Measurements from ENCODE around the gene SPOCK1. TPM values are rescaled to one million over a fixed set of nuclear protein-coding genes. Genes with fewer than 3 reads are reported as not detected.

SPOCK1 gene
- total RNA-seq, 1 donor from 2014 or later: 6.8 TPM

DNA sequence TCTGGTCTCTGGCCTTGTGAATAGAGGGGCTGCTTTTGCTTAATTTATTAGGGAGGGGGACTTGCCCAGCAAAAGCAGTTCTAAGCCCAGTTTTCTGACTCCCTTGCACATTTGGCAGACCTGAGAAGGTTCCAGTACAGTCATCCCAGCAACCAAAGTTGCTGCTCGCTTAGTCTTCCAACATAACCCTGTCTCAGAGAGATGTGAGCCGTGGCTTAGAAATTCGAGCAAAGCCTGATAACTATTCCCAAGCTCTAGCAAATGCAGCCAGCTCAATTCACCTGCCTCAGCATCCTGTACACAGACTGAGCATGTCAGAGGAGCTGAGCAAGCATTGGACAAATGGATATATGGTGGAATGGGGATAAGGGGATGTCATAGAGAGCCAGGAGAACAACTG is 401.9 kb downstream of the SPOCK1 start:
- Histone ChIP-seq H3K36me3 (ENCODE audit: control insufficient read depth, insufficient read depth, low read length) (no peaks in the 10 kb centered on the region), H3K27me3 (ENCODE audit: control insufficient read depth, insufficient read depth, low read length) (no peaks in the 10 kb centered on the region), H3K4me3 (ENCODE audit: low read depth, low read length) (no peak overlapping the region)
- TF ChIP-seq, protein P1, sequence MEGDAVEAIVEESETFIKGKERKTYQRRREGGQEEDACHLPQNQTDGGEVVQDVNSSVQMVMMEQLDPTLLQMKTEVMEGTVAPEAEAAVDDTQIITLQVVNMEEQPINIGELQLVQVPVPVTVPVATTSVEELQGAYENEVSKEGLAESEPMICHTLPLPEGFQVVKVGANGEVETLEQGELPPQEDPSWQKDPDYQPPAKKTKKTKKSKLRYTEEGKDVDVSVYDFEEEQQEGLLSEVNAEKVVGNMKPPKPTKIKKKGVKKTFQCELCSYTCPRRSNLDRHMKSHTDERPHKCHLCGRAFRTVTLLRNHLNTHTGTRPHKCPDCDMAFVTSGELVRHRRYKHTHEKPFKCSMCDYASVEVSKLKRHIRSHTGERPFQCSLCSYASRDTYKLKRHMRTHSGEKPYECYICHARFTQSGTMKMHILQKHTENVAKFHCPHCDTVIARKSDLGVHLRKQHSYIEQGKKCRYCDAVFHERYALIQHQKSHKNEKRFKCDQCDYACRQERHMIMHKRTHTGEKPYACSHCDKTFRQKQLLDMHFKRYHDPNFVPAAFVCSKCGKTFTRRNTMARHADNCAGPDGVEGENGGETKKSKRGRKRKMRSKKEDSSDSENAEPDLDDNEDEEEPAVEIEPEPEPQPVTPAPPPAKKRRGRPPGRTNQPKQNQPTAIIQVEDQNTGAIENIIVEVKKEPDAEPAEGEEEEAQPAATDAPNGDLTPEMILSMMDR (IDR thresholded peaks at IDR 0.05; ENCODE audit: insufficient read depth, low read length, severe bottlenecking): no peak
- FAIRE-seq (peak; percentile 50), DNase-seq (ENCODE audit: low read depth) (no peak)

DNA sequence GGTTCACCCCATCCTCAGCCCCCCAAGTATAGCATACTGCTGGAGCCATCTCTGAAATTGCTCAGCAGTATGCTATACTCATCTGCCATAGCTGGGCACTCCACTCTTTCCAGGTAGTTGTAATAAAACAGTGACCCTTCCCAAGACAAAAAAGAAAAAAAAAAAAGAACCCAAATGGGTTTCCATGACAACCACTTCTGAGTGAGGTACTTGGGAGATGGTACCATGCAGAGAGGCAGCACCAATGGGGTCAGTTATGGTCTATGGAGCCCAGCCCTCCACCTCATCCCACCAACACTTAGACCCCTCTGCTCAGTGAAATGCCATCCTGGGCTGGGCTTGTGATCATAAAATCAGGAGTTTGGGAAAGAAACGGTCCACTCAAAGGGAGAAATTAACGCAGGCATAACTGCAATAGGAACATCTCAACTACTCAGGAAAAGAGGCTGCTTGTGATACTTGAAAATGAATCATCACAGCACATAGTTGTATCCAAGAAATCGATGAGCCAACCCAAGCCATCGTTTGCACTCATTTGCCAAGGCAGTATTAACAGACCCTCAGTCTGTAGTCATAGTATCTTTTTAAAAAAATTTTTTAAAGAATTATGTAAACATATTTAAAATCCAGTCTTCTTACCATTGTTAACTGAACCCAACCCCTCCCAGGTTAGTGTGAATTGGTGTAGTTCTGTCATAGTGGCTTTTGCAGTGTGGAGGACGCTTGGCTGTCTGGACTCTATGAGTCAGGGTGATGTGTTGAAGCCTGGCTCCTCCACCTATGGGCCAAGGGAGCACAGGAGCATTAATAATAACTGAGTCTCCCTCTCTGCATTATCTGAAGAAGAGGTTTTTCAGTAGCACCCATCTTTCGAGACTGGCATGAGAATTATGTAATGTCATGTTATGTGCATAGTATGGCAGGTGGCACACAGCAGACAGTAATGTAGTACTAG is 402.7 kb downstream of the SPOCK1 start:
- FAIRE-seq (no peak), DNase-seq (ENCODE audit: low read depth) (peak; percentile 83)
- TF ChIP-seq, protein P1 (IDR thresholded peaks at IDR 0.05; ENCODE audit: insufficient read depth, low read length, severe bottlenecking): no peak
- Histone ChIP-seq H3K4me3 (ENCODE audit: low read depth, low read length) (no peak overlapping the region), H3K27me3 (ENCODE audit: control insufficient read depth, insufficient read depth, low read length) (no peaks in the 10 kb centered on the region), H3K36me3 (ENCODE audit: control insufficient read depth, insufficient read depth, low read length) (no peaks in the 10 kb centered on the region)

DNA sequence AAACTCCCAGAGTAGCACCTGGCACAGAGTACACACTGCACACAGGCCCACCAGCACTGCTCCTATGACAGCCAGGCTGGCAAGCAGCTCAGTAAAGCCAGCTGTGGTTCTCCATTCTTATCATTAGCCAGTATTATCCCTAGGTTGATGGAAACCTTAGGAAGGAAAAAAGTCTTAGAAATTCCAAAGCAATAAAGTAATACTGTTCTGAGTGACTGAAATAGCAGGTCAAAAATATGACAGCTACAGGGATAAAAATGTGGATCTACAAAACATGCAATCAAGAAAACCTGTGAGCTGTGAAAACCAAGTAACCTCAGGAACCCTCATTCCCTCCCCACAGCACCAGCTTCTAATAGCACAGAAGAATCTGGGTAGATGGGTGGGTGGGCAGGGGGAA is 403.5 kb downstream of the SPOCK1 start:
- Histone ChIP-seq H3K27me3 (ENCODE audit: control insufficient read depth, insufficient read depth, low read length) (no peaks in the 10 kb centered on the region), H3K4me3 (ENCODE audit: low read depth, low read length) (no peak overlapping the region), H3K36me3 (ENCODE audit: control insufficient read depth, insufficient read depth, low read length) (no peaks in the 10 kb centered on the region)
- DNase-seq (ENCODE audit: low read depth) (no peak), FAIRE-seq (no peak)
- TF ChIP-seq, protein P1 (IDR thresholded peaks at IDR 0.05; ENCODE audit: insufficient read depth, low read length, severe bottlenecking): no peak

- no peaks in the 10 kb centered on the region for H3K27me3 ChIP-seq (ENCODE audit: control insufficient read depth, insufficient read depth, low read length)
- TF ChIP-seq, protein P1 (IDR thresholded peaks at IDR 0.05; ENCODE audit: insufficient read depth, low read length, severe bottlenecking): no peak
- H3K36me3 ChIP-seq (ENCODE audit: control insufficient read depth, insufficient read depth, low read length): no peaks in the 10 kb centered on the region
- FAIRE-seq (no peak), DNase-seq (ENCODE audit: low read depth) (no peak)
- H3K4me3 ChIP-seq (ENCODE audit: low read depth, low read length): no peak overlapping the region
Observed at GRCh38 chr5:137092831-137093230, 406.3 kb downstream of the SPOCK1 start.

DNA sequence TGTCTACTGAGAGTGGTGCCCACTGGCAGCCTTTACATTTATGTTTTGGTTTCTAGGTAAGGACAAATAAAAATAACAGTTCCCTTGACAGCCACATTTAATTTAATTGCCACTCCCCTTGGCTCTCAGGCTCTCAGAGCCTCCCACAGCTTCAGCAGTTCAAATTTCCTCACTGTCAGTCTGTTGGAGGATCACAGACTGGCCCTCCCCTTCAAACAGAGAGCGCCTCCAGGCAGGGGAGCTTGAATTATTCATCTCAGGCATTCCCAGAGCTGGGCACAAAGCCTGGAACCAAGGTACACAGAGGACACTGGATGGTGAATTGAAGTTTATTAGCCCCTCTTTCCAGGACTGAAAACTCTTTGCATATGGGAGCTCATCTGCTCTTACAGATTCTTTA is 407.7 kb downstream of the SPOCK1 start:
- peak; percentile 43 for DNase-seq (ENCODE audit: low read depth)

More for the DNA sequence above, 407.7 kb downstream of the SPOCK1 start:
- H3K36me3 ChIP-seq (ENCODE audit: control insufficient read depth, insufficient read depth, low read length): no peaks in the 10 kb centered on the region
- TF ChIP-seq, protein P1 (IDR thresholded peaks at IDR 0.05; ENCODE audit: insufficient read depth, low read length, severe bottlenecking): no peak
- no peaks in the 10 kb centered on the region for H3K27me3 ChIP-seq (ENCODE audit: control insufficient read depth, insufficient read depth, low read length)
- H3K4me3 ChIP-seq (ENCODE audit: low read depth, low read length): no peak overlapping the region
- peak; percentile 68 for FAIRE-seq

All from bronchial epithelial cell (primary cell).